Astrocyte of the spinal cord (primary cell): ENCODE data around the gene EGFR.

ENCODE experiments used
- DNase-seq: peaks from one replicate; pipeline ENCODE4 v3.0.0; 2011; ENCODE audit warnings: low read depth, low spot score
- H3K4me3 ChIP-seq: 2 replicates; pipeline ENCODE4 v1.5.1; 2011; ENCODE audit warnings: low read depth, mild to moderate bottlenecking, low read length, moderate library complexity
- CTCF ChIP-seq: IDR thresholded peaks from 2 replicates; pipeline ENCODE4 v1.5.1; 2012; ENCODE audit warnings: low read depth, mild to moderate bottlenecking, low read length, inconsistent platforms
- in situ Hi-C: cut with HindIII; loops from 2 replicates; pipeline ENCODE4 v1.10.0; 2017; ENCODE audit warnings: low sequenced_read_pairs

Gene EGFR

GRCh38 chr7:55065511-55066229, 46.9 kb downstream of the EGFR start:
- peak; percentile 92 for DNase-seq
- H3K4me3 ChIP-seq = no peak overlapping the region
- TF ChIP-seq CTCF = no peak
- in situ Hi-C loops = no loop called here

GRCh38 chr7:55066524-55066923, 47.7 kb downstream of the EGFR start:
- in situ Hi-C loops = no loop called here
- DNase-seq = peak; percentile 70
- H3K4me3 ChIP-seq = no peak overlapping the region
- no peak for TF ChIP-seq CTCF

GRCh38 chr7:55066938-55067337, 48.1 kb downstream of the EGFR start:
- no peak overlapping the region for H3K4me3 ChIP-seq
- in situ Hi-C loops = no loop called here
- no peak for DNase-seq
- TF ChIP-seq CTCF = no peak

GRCh38 chr7:55067748-55068147, 48.9 kb downstream of the EGFR start:
- DNase-seq = no peak
- no peak overlapping the region for H3K4me3 ChIP-seq
- in situ Hi-C loops = no loop called here
- no peak for TF ChIP-seq CTCF

- DNase-seq = no peak
- TF ChIP-seq CTCF = no peak
- in situ Hi-C loops = no loop called here
- no peak overlapping the region for H3K4me3 ChIP-seq
Observed at GRCh38 chr7:55069271-55069792, 50.5 kb downstream of the EGFR start.

GRCh38 chr7:55070271-55070743, 51.5 kb downstream of the EGFR start:
- DNase-seq = no peak
- in situ Hi-C loops = no loop called here
- H3K4me3 ChIP-seq = no peak overlapping the region
- TF ChIP-seq CTCF = no peak
